ENCODE measurements around the gene SON.

DNA sequence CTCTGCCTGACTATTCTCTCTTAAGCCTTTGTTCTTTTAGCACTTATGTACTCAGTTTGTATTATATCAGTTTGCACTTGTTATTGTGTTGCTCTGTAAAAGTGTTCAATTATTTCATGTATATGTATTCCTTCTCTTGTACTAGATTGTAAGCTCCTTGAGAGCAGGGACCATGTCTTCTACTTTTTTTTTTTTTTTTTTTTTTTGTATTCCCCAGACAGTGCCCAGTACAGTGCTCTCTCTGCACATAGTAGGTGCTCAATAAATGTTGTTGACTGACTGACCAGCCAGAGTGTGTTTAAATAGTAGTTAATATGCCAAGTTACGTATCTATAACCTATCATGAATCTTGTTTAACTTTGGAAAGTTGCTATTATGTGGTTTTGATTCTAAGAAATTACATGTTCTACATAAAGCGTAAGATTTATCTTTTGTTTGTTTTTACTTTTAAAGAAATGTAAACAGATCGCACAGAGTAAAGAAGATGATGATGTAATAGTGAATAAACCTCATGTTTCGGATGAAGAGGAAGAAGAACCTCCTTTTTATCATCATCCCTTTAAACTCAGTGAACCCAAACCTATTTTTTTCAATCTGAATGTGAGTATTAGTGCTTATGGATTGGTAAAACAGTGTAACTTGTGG lies 16.1 kb downstream of the SON start:
- TF ChIP-seq NCOA2 (CRISPR knock-in tag; IDR thresholded peaks at IDR 0.05) (no peak), ZFP36L1 (CRISPR knock-in tag; IDR thresholded peaks at IDR 0.05) (no peak), POLR2AphosphoS5 (IDR thresholded peaks at IDR 0.05; ENCODE audit: low read depth, low read length) (no peak), ZNF589 (CRISPR knock-in tag; conservative IDR thresholded peaks at IDR 0.05) (no peak), CAMTA2 (CRISPR knock-in tag; IDR thresholded peaks at IDR 0.05; ENCODE audit: borderline replicate concordance) (no peak)

Data from HepG2 (cell line).